GM12864 (cell line): Measurements from ENCODE around the gene SKIC2.

Source experiments
- DNase-seq: peaks from one replicate; pipeline ENCODE4 v3.0.0-alpha.2; 2011; ENCODE audit warnings: low read depth
- H3K4me3 ChIP-seq: 2 replicates; pipeline ENCODE4 v1.5.1; 2011; ENCODE audit warnings: mild to moderate bottlenecking, low read depth, low read length, control low read depth
- TF ChIP-seq, protein P1 (sequence below): IDR thresholded peaks from 2 replicates; pipeline ENCODE4 v1.5.1; 2011; ENCODE audit warnings: low read depth, mild to moderate bottlenecking, moderate library complexity, low read length, control low read depth, inconsistent platforms; ENCODE audit errors: missing control alignments

Gene SKIC2

DNA sequence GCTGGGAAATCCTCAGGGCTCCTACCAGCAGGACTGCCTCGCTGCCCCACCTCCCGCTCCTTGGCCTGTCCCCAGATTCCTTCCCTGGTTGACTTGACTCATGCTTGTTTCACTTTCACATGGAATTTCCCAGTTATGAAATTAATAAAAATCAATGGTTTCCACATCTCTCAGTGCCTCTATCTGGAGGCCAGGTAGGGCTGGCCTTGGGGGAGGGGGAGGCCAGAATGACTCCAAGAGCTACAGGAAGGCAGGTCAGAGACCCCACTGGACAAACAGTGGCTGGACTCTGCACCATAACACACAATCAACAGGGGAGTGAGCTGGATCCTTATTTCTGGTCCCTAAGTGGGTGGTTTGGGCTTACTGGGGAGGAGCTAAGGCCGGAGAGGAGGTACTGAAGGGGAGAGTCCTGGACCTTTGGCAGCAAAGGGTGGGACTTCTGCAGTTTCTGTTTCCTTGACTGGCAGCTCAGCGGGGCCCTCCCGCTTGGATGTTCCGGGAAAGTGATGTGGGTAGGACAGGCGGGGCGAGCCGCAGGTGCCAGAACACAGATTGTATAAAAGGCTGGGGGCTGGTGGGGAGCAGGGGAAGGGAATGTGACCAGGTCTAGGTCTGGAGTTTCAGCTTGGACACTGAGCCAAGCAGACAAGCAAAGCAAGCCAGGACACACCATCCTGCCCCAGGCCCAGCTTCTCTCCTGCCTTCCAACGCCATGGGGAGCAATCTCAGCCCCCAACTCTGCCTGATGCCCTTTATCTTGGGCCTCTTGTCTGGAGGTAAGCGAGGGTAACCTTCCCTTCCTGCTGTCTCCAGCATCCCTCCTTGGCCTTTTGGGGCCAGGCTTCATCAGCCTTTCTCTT, 13.2 kb upstream of the SKIC2 start, which contains the start of gene CFB:
Gene CFB, plus strand, starts transcription at position 589 of the 863 bp plus-strand sequence. Its CDS starts 127 bp downstream, at position 716.
- TF ChIP-seq, protein P1, sequence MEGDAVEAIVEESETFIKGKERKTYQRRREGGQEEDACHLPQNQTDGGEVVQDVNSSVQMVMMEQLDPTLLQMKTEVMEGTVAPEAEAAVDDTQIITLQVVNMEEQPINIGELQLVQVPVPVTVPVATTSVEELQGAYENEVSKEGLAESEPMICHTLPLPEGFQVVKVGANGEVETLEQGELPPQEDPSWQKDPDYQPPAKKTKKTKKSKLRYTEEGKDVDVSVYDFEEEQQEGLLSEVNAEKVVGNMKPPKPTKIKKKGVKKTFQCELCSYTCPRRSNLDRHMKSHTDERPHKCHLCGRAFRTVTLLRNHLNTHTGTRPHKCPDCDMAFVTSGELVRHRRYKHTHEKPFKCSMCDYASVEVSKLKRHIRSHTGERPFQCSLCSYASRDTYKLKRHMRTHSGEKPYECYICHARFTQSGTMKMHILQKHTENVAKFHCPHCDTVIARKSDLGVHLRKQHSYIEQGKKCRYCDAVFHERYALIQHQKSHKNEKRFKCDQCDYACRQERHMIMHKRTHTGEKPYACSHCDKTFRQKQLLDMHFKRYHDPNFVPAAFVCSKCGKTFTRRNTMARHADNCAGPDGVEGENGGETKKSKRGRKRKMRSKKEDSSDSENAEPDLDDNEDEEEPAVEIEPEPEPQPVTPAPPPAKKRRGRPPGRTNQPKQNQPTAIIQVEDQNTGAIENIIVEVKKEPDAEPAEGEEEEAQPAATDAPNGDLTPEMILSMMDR = no peak
- no peak for DNase-seq
- no peak within 1 kb of the TSS for H3K4me3 ChIP-seq

DNA sequence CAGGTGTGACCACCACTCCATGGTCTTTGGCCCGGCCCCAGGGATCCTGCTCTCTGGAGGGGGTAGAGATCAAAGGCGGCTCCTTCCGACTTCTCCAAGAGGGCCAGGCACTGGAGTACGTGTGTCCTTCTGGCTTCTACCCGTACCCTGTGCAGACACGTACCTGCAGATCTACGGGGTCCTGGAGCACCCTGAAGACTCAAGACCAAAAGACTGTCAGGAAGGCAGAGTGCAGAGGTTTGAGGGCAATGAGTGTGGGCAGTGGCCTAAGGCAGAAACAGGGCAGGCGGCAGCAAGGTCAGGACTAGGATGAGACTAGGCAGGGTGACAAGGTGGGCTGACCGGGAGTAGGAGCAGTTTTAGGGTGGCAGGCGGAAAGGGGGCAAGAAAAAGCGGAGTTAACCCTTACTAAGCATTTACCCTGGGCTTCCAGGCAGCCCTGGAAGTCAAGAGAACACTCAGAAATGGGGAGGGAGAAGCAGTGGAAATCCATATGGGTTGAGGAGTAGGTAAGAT, 12.5 kb upstream of the SKIC2 start:
- no peak for DNase-seq
- H3K4me3 ChIP-seq = no peak overlapping the region
- TF ChIP-seq, protein P1 = no peak

DNA sequence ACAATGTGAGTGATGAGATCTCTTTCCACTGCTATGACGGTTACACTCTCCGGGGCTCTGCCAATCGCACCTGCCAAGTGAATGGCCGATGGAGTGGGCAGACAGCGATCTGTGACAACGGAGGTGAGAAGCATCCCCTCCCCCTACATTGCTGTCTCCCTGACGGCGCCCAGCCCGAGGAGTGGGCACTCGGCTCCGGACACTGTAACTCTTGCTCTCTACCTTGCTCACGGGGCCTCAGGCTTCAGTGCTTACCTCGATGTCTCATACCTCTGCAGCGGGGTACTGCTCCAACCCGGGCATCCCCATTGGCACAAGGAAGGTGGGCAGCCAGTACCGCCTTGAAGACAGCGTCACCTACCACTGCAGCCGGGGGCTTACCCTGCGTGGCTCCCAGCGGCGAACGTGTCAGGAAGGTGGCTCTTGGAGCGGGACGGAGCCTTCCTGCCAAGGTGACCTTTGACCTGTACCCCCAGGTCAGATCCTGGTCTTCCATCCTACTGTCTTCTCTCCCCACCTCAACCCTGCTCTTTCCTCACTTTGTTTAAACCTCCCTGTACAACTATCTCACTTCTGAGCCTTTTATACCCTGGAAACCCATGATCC, 11.8 kb upstream of the SKIC2 start:
- TF ChIP-seq, protein P1 = no peak
- no peak for DNase-seq
- H3K4me3 ChIP-seq = no peak overlapping the region

DNA sequence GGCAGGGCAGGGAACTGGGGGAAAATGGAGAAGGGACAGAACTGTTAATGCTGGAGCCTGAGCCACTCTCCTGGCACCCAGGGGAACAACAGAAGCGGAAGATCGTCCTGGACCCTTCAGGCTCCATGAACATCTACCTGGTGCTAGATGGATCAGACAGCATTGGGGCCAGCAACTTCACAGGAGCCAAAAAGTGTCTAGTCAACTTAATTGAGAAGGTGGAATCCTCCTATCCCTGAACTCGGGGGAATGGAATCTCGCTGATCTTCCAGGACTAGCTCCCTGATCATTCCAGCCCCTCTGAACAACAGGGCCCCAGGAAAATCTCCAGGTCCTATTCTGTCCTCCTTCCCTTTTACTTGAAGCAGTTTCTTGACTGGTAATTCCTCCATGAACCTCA, 11.1 kb upstream of the SKIC2 start:
- TF ChIP-seq, protein P1 = no peak
- no peak overlapping the region for H3K4me3 ChIP-seq

DNA sequence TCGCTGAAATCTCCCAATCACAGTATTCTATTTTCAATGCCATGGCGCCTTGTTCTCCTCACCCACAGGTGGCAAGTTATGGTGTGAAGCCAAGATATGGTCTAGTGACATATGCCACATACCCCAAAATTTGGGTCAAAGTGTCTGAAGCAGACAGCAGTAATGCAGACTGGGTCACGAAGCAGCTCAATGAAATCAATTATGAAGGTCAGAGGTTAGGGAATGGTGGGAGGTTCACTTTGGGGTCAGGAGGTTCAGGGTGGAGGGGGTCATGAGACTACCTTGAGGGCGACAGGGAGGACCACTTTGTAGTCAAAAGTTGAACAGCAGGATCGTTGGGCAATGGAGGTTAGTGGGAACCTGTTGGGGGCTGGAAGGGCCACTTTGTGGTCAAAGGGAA, 10.7 kb upstream of the SKIC2 start:
- DNase-seq = no peak
- TF ChIP-seq, protein P1 = no peak

More for the DNA sequence above, 11.1 kb upstream of the SKIC2 start:
- no peak for DNase-seq

DNA sequence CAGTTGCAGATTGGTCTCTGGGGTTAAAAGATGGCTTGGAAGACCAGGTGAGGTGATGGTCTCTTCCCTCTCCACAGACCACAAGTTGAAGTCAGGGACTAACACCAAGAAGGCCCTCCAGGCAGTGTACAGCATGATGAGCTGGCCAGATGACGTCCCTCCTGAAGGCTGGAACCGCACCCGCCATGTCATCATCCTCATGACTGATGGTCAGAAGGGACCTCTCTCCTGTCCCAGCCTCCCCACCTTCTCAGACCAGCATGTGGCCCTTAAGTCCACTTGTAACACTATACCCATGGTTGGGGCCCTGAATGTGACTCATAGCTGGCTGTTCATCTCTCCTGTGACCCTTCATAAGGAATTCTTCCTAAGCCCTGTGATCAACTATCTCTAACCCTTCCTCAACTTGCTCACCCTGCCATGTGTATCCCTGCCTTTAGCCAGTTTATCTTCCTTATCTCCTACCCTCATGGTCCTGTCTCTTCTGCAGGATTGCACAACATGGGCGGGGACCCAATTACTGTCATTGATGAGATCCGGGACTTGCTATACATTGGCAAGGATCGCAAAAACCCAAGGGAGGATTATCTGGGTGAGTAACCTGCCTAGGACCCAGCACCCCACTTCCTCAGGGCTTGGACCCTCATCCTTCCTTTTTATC, 10.1 kb upstream of the SKIC2 start:
- TF ChIP-seq, protein P1 = no peak
- no peak overlapping the region for H3K4me3 ChIP-seq
- no peak for DNase-seq

More for the DNA sequence above, 10.7 kb upstream of the SKIC2 start:
- H3K4me3 ChIP-seq = no peak overlapping the region
